GM12873 (cell line): ENCODE measurements around the gene ARAP1.

Experiments
- CTCF ChIP-seq: IDR thresholded peaks from 2 replicates; pipeline ENCODE4 v1.5.1; 2012; ENCODE audit warnings: low read depth, mild to moderate bottlenecking, moderate library complexity, low read length, control low read depth; ENCODE audit not compliant: insufficient read depth; ENCODE audit errors: missing control alignments

The ARAP1 gene

DNA sequence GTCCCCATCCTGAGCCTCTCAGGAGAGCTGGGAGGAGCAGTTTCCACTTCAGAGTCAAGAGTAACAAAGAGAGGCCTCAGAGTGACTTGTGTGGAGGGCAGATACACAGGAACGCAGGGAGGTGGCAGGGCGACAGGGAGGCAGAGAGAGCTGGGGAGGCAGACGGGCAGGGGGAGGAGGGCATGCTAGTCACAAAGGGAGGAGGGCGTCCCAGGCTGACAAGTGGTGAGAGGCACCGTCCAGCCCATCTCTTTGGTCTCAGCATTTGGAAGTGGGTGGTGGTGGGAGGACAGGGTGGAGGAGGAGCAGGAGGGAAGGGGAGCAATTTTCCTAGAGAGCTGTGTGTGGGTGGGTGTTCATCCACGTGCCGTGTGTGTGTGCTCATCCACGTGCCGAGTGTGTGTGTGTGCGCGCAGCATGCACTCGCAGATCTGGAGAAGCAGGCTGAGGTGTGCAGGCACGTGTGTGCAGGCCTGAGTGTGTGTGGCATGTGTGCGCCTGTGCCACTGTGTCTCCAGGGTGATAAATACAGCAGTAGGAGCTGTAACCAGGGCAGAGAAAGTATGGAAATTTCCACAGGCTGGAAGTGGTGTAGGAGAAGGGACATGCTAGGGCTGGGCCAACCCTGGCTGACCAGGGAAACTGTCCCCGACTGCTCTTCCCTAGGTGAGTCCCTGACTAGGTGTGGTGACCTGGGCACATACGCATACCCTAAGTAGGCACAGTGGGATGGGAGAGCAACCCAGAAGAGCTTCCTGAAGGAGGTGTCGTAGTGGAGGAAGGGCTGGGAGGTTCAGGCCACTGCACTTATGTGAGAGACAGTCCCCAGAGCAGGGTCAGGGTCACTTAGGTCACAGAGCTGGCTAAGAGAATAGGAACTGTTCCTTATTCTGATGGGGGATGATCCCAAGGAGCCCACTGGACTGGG, 70.7 kb downstream of the ARAP1 start:
- no peak for TF ChIP-seq CTCF

DNA sequence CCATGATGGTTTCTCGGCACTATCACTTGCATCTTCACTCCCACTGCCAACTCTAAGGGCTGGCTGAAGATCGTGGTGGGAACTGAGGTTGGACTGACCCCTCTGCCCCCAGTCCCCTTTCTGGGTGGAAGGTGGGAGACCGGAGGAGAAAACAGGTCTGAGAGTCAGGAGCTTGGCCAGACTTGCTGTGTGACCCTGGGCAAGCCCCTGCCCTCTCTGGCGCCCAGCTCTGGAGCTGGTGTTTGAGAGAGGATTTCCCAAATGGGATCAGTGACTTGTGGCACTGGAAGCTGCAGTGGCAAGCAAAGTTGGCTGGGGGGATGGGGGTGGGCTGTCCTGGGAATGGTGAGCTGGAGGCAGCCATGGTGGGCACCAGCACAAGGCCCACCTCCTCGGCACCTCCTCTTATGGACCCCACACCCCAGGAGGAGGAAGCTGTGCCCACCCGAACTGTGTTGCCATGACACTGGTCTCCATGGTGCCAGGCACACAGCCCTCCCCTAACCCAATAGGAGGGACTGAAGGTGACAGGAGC, 71.5 kb downstream of the ARAP1 start:
- no peak for TF ChIP-seq CTCF

GRCh38 chr11:72679869-72680268, 72.3 kb downstream of the ARAP1 start:
- no peak for TF ChIP-seq CTCF

GRCh38 chr11:72678524-72678923, 73.7 kb downstream of the ARAP1 start:
- no peak for TF ChIP-seq CTCF

DNA sequence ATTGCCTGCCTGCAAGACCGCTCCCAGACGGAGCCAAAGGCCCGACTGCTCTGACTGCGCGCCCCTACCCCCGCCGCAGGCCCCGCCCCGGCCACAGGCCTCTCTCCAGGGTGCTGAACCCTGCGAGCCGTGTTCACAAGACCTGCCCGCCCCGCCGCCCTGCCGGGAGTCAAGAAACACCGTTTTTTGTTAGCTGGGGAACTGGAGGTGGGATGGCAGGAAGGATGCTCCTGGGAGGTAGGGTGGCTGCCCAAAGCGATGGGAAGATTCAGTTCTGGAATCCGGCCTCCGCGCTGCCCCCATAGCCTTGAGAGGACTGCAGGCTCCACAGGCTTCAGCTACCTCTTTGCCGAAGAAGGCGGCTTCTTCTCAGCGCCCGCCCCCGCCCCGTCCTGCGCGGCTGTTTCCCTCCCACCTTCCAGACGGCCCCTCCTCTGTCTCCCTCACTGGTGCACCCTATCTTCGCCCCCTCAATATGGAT, 75.3 kb downstream of the ARAP1 start:
- no peak for TF ChIP-seq CTCF

DNA sequence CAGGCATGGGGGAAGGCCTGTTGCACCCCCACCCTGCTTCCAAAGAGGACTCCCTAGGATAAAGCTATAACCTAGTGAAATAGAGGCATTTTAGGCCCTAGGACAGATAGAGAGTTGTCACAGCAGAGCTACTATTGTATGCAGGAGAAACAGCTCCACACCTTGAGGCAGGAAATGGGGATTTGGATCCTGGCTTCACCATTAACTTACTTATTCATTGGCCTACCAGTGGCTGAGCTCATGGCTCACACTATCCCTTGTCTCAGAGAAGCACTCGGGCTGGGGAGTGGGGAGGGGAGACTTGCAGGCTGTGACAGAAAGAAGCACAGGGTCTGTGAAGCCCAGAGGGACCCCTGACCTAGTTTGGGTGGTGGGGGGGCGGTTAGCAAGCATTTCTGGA, 77.0 kb downstream of the ARAP1 start:
- TF ChIP-seq CTCF = no peak

GRCh38 chr11:72673943-72674828, 78.0 kb downstream of the ARAP1 start, which contains the start of gene PDE2A:
Gene PDE2A (minus strand): TSS chr11:72674422. CDS start chr11:72674207, 215 bp downstream.
- no peak for TF ChIP-seq CTCF
